Testis (tissue), 3 donors: ENCODE results near the gene SVEP1. TPM values are rescaled to one million over a fixed set of nuclear protein-coding genes. Genes with fewer than 3 reads are reported as not detected.

Experiments
- DNase-seq: peaks from one replicate; pipeline ENCODE4 v3.0.0-alpha.2; 2019
- H3K27ac ChIP-seq, 2 donors: fragments of 200-600 bp; sonication (generic); one replicate each; pipeline ENCODE4 v1.5.1; 2019
- H3K27me3 ChIP-seq: fragments of 200-600 bp; sonication (generic); one replicate; pipeline ENCODE4 v1.5.1; 2019
- H3K36me3 ChIP-seq: fragments of 200-600 bp; sonication (generic); one replicate; pipeline ENCODE4 v1.5.1; 2017; ENCODE audit warnings: low read depth; ENCODE audit errors: missing control alignments
- H3K4me1 ChIP-seq: fragments of 200-600 bp; sonication (generic); one replicate; pipeline ENCODE4 v1.5.1; 2019
- H3K4me3 ChIP-seq, 2 donors: fragments of 200-600 bp; sonication (generic); one replicate each; pipeline ENCODE4 v1.5.1; 2017 to 2019
- H3K9me3 ChIP-seq: fragments of 200-600 bp; sonication (generic); one replicate; pipeline ENCODE4 v1.5.1; 2017
- CTCF ChIP-seq, 3 experiments: fragments of 450-650 bp in 2 of 3; fragments of 200-600 bp in 1 of 3; sonication (generic) in 1 of 3; IDR thresholded peaks; one replicate each; pipeline ENCODE4 v1.5.1; 2016 to 2019; ENCODE audit warnings: antibody characterized with exemption in 3 of 3, mild to moderate bottlenecking in 2 of 3, moderate library complexity in 1 of 3
- POLR2A ChIP-seq: fragments of 450-650 bp; IDR thresholded peaks from one replicate; pipeline ENCODE4 v1.6.1; 2017; ENCODE audit warnings: antibody characterized with exemption, mild to moderate bottlenecking, moderate library complexity
- WGBS, 2 donors: methylation state at CpG; one replicate each; pipeline ENCODE4 v1.1.5; 2018; 5-methylcytosine and 5-hydroxymethylcytosine counted together
- intact Hi-C: fragments of 100-400 bp; cut with DNase I; formaldehyde crosslinking; loops from one replicate; pipeline ENCODE4 v1.15.1; 2023; ENCODE audit warnings: low total_unique reads
- polyA plus RNA-seq: library from polyadenylated mRNA; stranded (reverse); fragments of 350-450 nt; fragmentation: Illumina TruSeq; extraction: RNeasy Lipid Tissue Mini Kit (QIAGEN cat#74804); gene quantifications from one replicate; pipeline ENCODE4 v1.2.3, GENCODE V29; 2014; ENCODE audit warnings: low read depth, low replicate concordance; ENCODE audit not compliant: insufficient read depth
- total RNA-seq, 2 donors: library from RNA; depleted of rRNA; stranded (reverse); fragments of >200 nt; gene quantifications; one replicate each; pipeline ENCODE4 v1.2.3, GENCODE V29; 2016

SVEP1 gene
- total and polyA plus RNA-seq, 3 donors from 2014 or later: 4.6 to 7.9 (median 6.9) TPM

GRCh38 chr9:110591526-110591925, 12.0 kb upstream of the SVEP1 start:
- Histone ChIP-seq H3K27me3 (no peaks in the 10 kb centered on the region), H3K9me3 (no peaks in the 10 kb centered on the region), H3K27ac (no peak overlapping the region), H3K4me1 (no peaks in the 10 kb centered on the region), H3K4me3 (no peak overlapping the region), H3K36me3 (no peaks in the 10 kb centered on the region)
- 31 to 57% methylated on average over 1 of the region's 1 CpG for WGBS, 2 donors
- DNase-seq: no peak
- TF ChIP-seq CTCF (IDR thresholded peaks at IDR 0.05) (no peak), POLR2A (no peak)
- intact Hi-C loops: no loop called here

- TF ChIP-seq POLR2A (no peak), CTCF (IDR thresholded peaks at IDR 0.05) (no peak)
- intact Hi-C loops: no loop called here
- no peak for DNase-seq
- H3K4me1 ChIP-seq: no peaks in the 10 kb centered on the region
- H3K27ac ChIP-seq: no peak overlapping the region
- H3K36me3 ChIP-seq: no peaks in the 10 kb centered on the region
- H3K27me3 ChIP-seq: no peaks in the 10 kb centered on the region
- H3K9me3 ChIP-seq: no peaks in the 10 kb centered on the region
- WGBS, 2 donors: 68 to 71% methylated on average over 1 of the region's 1 CpG
- H3K4me3 ChIP-seq: no peak overlapping the region
Measured at GRCh38 chr9:110590816-110591215, 11.3 kb upstream of the SVEP1 start.

- intact Hi-C loops: no loop called here
- Histone ChIP-seq H3K36me3 (no peaks in the 10 kb centered on the region), H3K27ac (no peak overlapping the region), H3K9me3 (no peaks in the 10 kb centered on the region), H3K4me3 (no peak overlapping the region), H3K27me3 (no peaks in the 10 kb centered on the region), H3K4me1 (no peaks in the 10 kb centered on the region)
- TF ChIP-seq CTCF (IDR thresholded peaks at IDR 0.05) (no peak), POLR2A (no peak)
- DNase-seq: no peak
- 49 to 90% methylated on average over 1 of the region's 1 CpG for WGBS, 2 donors
Measured at GRCh38 chr9:110588296-110588695, 8.8 kb upstream of the SVEP1 start.

GRCh38 chr9:110583237-110583636, 3.7 kb upstream of the SVEP1 start:
- Histone ChIP-seq H3K36me3 (no peaks in the 10 kb centered on the region), H3K4me3 (no peak overlapping the region), H3K9me3 (no peaks in the 10 kb centered on the region), H3K27me3 (no peaks in the 10 kb centered on the region), H3K4me1 (no peaks in the 10 kb centered on the region), H3K27ac (no peak overlapping the region)
- 66 to 77% methylated on average over 4 of the region's 4 CpGs for WGBS, 2 donors
- no peak for DNase-seq
- intact Hi-C loops: no loop called here
- TF ChIP-seq CTCF (IDR thresholded peaks at IDR 0.05): no peak

GRCh38 chr9:110582156-110582555, 2.6 kb upstream of the SVEP1 start:
- Histone ChIP-seq H3K36me3 (no peaks in the 10 kb centered on the region), H3K4me1 (no peaks in the 10 kb centered on the region), H3K27ac (no peak overlapping the region), H3K9me3 (no peaks in the 10 kb centered on the region), H3K4me3 (no peak overlapping the region), H3K27me3 (no peaks in the 10 kb centered on the region)
- 79 to 83% methylated on average over 2 to 3 of the region's 3 CpGs for WGBS, 2 donors
- no peak for TF ChIP-seq CTCF (IDR thresholded peaks at IDR 0.05)
- no peak for TF ChIP-seq POLR2A
- intact Hi-C loops: no loop called here
- DNase-seq: no peak
